ENCODE data around the gene BACH2.
"Not testable (repeated sequence)": the region's sequence is repeated elsewhere in the genome, so short reads cannot be mapped to it uniquely, and the experiment has no call there.

Gene BACH2

GRCh38 chr6:90054193-90054592 is 242.4 kb downstream of the BACH2 start:
- not testable (repeated sequence) for H3K4me3 Mint-ChIP-seq; H3K4me1 Mint-ChIP-seq; H3K27me3 Mint-ChIP-seq (ENCODE audit: low read depth, poor library complexity); DNase-seq; H3K27ac Mint-ChIP-seq
- H3K36me3 Mint-ChIP-seq (ENCODE audit: low read depth) = peaks cover 46% of the 10 kb centered on the region
- peaks cover 69% of the 10 kb centered on the region for H3K9me3 Mint-ChIP-seq

GRCh38 chr6:90053614-90054013 is 243.0 kb downstream of the BACH2 start:
- Mint-ChIP-seq H3K9me3 (peaks cover 66% of the 10 kb centered on the region), H3K4me3 (no peak overlapping the region), H3K4me1 (no peaks in the 10 kb centered on the region), H3K36me3 (ENCODE audit: low read depth) (peaks cover 46% of the 10 kb centered on the region), H3K27me3 (ENCODE audit: low read depth, poor library complexity) (no peaks in the 10 kb centered on the region), H3K27ac (no peak overlapping the region)
- TF ChIP-seq CTCF (IDR thresholded peaks at IDR 0.05) = no peak
- no peak for DNase-seq

GRCh38 chr6:90049295-90049694 is 247.3 kb downstream of the BACH2 start:
- no peak for TF ChIP-seq CTCF (IDR thresholded peaks at IDR 0.05)
- H3K27ac Mint-ChIP-seq = no peak overlapping the region
- peaks cover 30% of the 10 kb centered on the region for H3K9me3 Mint-ChIP-seq
- H3K4me3 Mint-ChIP-seq = no peak overlapping the region
- peaks cover 22% of the 10 kb centered on the region for H3K36me3 Mint-ChIP-seq (ENCODE audit: low read depth)
- H3K27me3 Mint-ChIP-seq (ENCODE audit: low read depth, poor library complexity) = no peaks in the 10 kb centered on the region
- no peak for DNase-seq
- H3K4me1 Mint-ChIP-seq = no peaks in the 10 kb centered on the region

GRCh38 chr6:90048206-90048967 is 248.3 kb downstream of the BACH2 start:
- Mint-ChIP-seq H3K9me3 (peaks cover 21% of the 10 kb centered on the region), H3K27ac (no peak overlapping the region), H3K4me3 (no peak overlapping the region), H3K27me3 (ENCODE audit: low read depth, poor library complexity) (no peaks in the 10 kb centered on the region), H3K4me1 (no peaks in the 10 kb centered on the region), H3K36me3 (ENCODE audit: low read depth) (peaks cover 16% of the 10 kb centered on the region)
- DNase-seq = no peak
- no peak for TF ChIP-seq CTCF (IDR thresholded peaks at IDR 0.05)

- Mint-ChIP-seq H3K27ac (no peak overlapping the region), H3K36me3 (ENCODE audit: low read depth) (no peaks in the 10 kb centered on the region), H3K27me3 (ENCODE audit: low read depth, poor library complexity) (no peaks in the 10 kb centered on the region), H3K4me3 (no peak overlapping the region), H3K9me3 (no peaks in the 10 kb centered on the region), H3K4me1 (no peaks in the 10 kb centered on the region)
- TF ChIP-seq CTCF (IDR thresholded peaks at IDR 0.05) = no peak
- DNase-seq = no peak
Observed at GRCh38 chr6:90045535-90045934, 251.1 kb downstream of the BACH2 start.

- H3K36me3 Mint-ChIP-seq (ENCODE audit: low read depth) = no peaks in the 10 kb centered on the region
- H3K4me1 Mint-ChIP-seq = no peaks in the 10 kb centered on the region
- DNase-seq = no peak
- H3K9me3 Mint-ChIP-seq = no peaks in the 10 kb centered on the region
- no peak for TF ChIP-seq CTCF (IDR thresholded peaks at IDR 0.05)
- no peaks in the 10 kb centered on the region for H3K27me3 Mint-ChIP-seq (ENCODE audit: low read depth, poor library complexity)
- no peak overlapping the region for H3K4me3 Mint-ChIP-seq
- no peak overlapping the region for H3K27ac Mint-ChIP-seq
Observed at GRCh38 chr6:90044833-90045381, 251.7 kb downstream of the BACH2 start.

All from nephron progenitor cell (in vitro differentiated cells).